HG02798 (cell line): ENCODE measurements around the gene ZDHHC7.

Experiments
- ATAC-seq: cut with Tn5 transposase; IDR thresholded peaks from one replicate; pipeline ENCODE4 v1.9.1; 2021; ENCODE audit warnings: mild to moderate bottlenecking; ENCODE audit not compliant: unreplicated experiment, poor library complexity

The ZDHHC7 gene

GRCh38 chr16:84999857-85000480 is 11.4 kb downstream of the ZDHHC7 start:
- ATAC-seq = no peak

GRCh38 chr16:84999200-84999599 is 12.1 kb downstream of the ZDHHC7 start:
- ATAC-seq = no peak

GRCh38 chr16:84996365-84996764 is 15.0 kb downstream of the ZDHHC7 start:
- no peak for ATAC-seq

GRCh38 chr16:84995663-84996062 is 15.7 kb downstream of the ZDHHC7 start:
- no peak for ATAC-seq

- no peak for ATAC-seq
Measured at GRCh38 chr16:84993926-84994325, 17.4 kb downstream of the ZDHHC7 start.

- no peak for ATAC-seq
Measured at GRCh38 chr16:84992717-84993075, 18.6 kb downstream of the ZDHHC7 start.

- ATAC-seq = no peak
Measured at GRCh38 chr16:84990782-84991181, 20.6 kb downstream of the ZDHHC7 start.

- no peak for ATAC-seq
Measured at GRCh38 chr16:84989749-84990620, 21.4 kb downstream of the ZDHHC7 start.

- no peak for ATAC-seq
Measured at GRCh38 chr16:84988328-84989080, 22.8 kb downstream of the ZDHHC7 start.

- ATAC-seq = no peak
Measured at GRCh38 chr16:84986879-84987278, 24.5 kb downstream of the ZDHHC7 start.

- no peak for ATAC-seq
Measured at GRCh38 chr16:84986102-84986501, 25.2 kb downstream of the ZDHHC7 start.

- ATAC-seq = no peak
Measured at GRCh38 chr16:84985079-84986065, 26.0 kb downstream of the ZDHHC7 start.

GRCh38 chr16:84982434-84982833 is 28.9 kb downstream of the ZDHHC7 start:
- no peak for ATAC-seq

GRCh38 chr16:84979516-84979915 is 31.8 kb downstream of the ZDHHC7 start:
- ATAC-seq = no peak

GRCh38 chr16:84976644-84977400 is 34.5 kb downstream of the ZDHHC7 start:
- no peak for ATAC-seq

GRCh38 chr16:84975522-84975921 is 35.8 kb downstream of the ZDHHC7 start:
- ATAC-seq = no peak

- no peak for ATAC-seq
Measured at GRCh38 chr16:84975066-84975465, 36.3 kb downstream of the ZDHHC7 start.

- no peak for ATAC-seq
Measured at GRCh38 chr16:84973776-84974523, 37.4 kb downstream of the ZDHHC7 start.

GRCh38 chr16:84973236-84973635 is 38.1 kb downstream of the ZDHHC7 start:
- no peak for ATAC-seq
